GM19043 (cell line): ENCODE results near the gene OTOR.

Experiments
- ATAC-seq: cut with Tn5 transposase; IDR thresholded peaks from one replicate; pipeline ENCODE4 v1.9.1; 2021; ENCODE audit warnings: low read depth; ENCODE audit not compliant: unreplicated experiment

Gene OTOR

GRCh38 chr20:16747291-16747811 lies 807 bp upstream of the OTOR start:
- ATAC-seq, result no peak

GRCh38 chr20:16749573-16749972 lies 1.4 kb downstream of the OTOR start:
- ATAC-seq, result no peak

GRCh38 chr20:16752082-16752481 lies 3.9 kb downstream of the OTOR start:
- no peak for ATAC-seq

- ATAC-seq, result no peak
Observed at GRCh38 chr20:16752901-16753300, 4.7 kb downstream of the OTOR start.

GRCh38 chr20:16758454-16759180 lies 10.5 kb downstream of the OTOR start:
- ATAC-seq, result no peak

GRCh38 chr20:16759181-16759563 lies 11.0 kb downstream of the OTOR start:
- no peak for ATAC-seq

- ATAC-seq, result no peak
Observed at GRCh38 chr20:16760431-16761304, 12.5 kb downstream of the OTOR start.

- peak; percentile 78 for ATAC-seq
Observed at GRCh38 chr20:16761305-16761829, 13.2 kb downstream of the OTOR start.

GRCh38 chr20:16764560-16764959 lies 16.4 kb downstream of the OTOR start:
- ATAC-seq, result no peak

GRCh38 chr20:16771213-16771612 lies 23.1 kb downstream of the OTOR start:
- ATAC-seq, result no peak

- no peak for ATAC-seq
Observed at GRCh38 chr20:16775961-16776360, 27.8 kb downstream of the OTOR start.

GRCh38 chr20:16777126-16777525 lies 29.0 kb downstream of the OTOR start:
- ATAC-seq, result no peak

- no peak for ATAC-seq
Observed at GRCh38 chr20:16778159-16778558, 30.0 kb downstream of the OTOR start.

GRCh38 chr20:16781496-16781895 lies 33.3 kb downstream of the OTOR start:
- ATAC-seq, result no peak

- ATAC-seq, result no peak
Observed at GRCh38 chr20:16785226-16785625, 37.1 kb downstream of the OTOR start.
